H1 (cell line): ENCODE results near the gene SEZ6. TPM values are rescaled to one million over a fixed set of nuclear protein-coding genes. Genes with fewer than 3 reads are reported as not detected.

Experiments
- ASH2L ChIP-seq: fragments of 200-600, 300-600 bp; sonication (generic); IDR thresholded peaks from one replicate; pipeline ENCODE4 v1.7.1; 2017; ENCODE audit warnings: low read length
- CHD2 ChIP-seq: IDR thresholded peaks from 2 replicates; pipeline ENCODE4 v1.6.1; 2012; ENCODE audit warnings: low read length, improper control_type of control experiment
- CREB1 ChIP-seq: IDR thresholded peaks from 2 replicates; pipeline ENCODE4 v1.6.1; 2012; ENCODE audit warnings: inconsistent platforms
- CTBP2 ChIP-seq: IDR thresholded peaks from 2 replicates; pipeline ENCODE4 v1.7.0; 2011; ENCODE audit warnings: borderline replicate concordance, mild to moderate bottlenecking, moderate library complexity, mixed read lengths, low read length; ENCODE audit not compliant: insufficient read depth, insufficient read length
- EGR1 ChIP-seq: IDR thresholded peaks from 2 replicates; pipeline ENCODE4 v1.6.1; 2011; ENCODE audit warnings: low read depth, low read length, borderline replicate concordance
- FOSL1 ChIP-seq: IDR thresholded peaks from 2 replicates; pipeline ENCODE4 v1.6.1; 2011; ENCODE audit warnings: mild to moderate bottlenecking, low read depth, low read length, moderate library complexity; ENCODE audit not compliant: insufficient read depth
- POLR2AphosphoS5 ChIP-seq: IDR thresholded peaks from 2 replicates; pipeline ENCODE4 v1.6.1; 2011; ENCODE audit warnings: low read depth, low read length
- SIRT6 ChIP-seq: IDR thresholded peaks from one replicate; pipeline ENCODE4 v1.7.1; 2012; ENCODE audit warnings: low read length, inconsistent platforms
- YY1 ChIP-seq: IDR thresholded peaks from 2 replicates; pipeline ENCODE4 v1.6.1; 2011; ENCODE audit warnings: low read depth, mild to moderate bottlenecking, low read length
- polyA plus RNA-seq, 7 experiments: library from polyadenylated mRNA; depleted of rRNA in 3 of 7; stranded (reverse) in 5 of 7; unstranded in 2 of 7; fragments of >200 nt in 5 of 7; fragments of 200-250 nt in 2 of 7; gene quantifications; 1 replicate in 5 of 7; 2 replicates in 1 of 7; 4 replicates in 1 of 7; pipeline versions ENCODE4 v1.2.1 to v1.2.3, GENCODE V29; 2011 to 2013; ENCODE audit warnings: missing spikeins in 2 of 7, mixed read lengths in 2 of 7
- total RNA-seq: library from RNA; stranded (reverse); fragmentation: NEBNext Ultra II Directional; extraction: Animal tissue kit (Norgen Biotek cat#: 25700); gene quantifications from 2 replicates; pipeline ENCODE4 v1.2.1, GENCODE V29; 2021
- TF ChIP-seq, protein P1 (sequence below): fragments of 300-600 bp; sonication (generic); IDR thresholded peaks from 2 replicates; pipeline ENCODE4 v1.7.1; 2012; ENCODE audit warnings: low read length, moderate library complexity, mild to moderate bottlenecking, inconsistent platforms; ENCODE audit not compliant: insufficient replicate concordance
- TF ChIP-seq, protein P2 (sequence below): IDR thresholded peaks from 2 replicates; pipeline ENCODE4 v1.6.1; 2011; ENCODE audit warnings: low read length, improper control_type of control experiment

SEZ6 gene
- total and polyA plus RNA-seq, 2 of the 8 experiments (the other 6 are each of a cell fraction or from before 2014, with no cell fraction given), result 6.9 to 16.1 TPM

DNA sequence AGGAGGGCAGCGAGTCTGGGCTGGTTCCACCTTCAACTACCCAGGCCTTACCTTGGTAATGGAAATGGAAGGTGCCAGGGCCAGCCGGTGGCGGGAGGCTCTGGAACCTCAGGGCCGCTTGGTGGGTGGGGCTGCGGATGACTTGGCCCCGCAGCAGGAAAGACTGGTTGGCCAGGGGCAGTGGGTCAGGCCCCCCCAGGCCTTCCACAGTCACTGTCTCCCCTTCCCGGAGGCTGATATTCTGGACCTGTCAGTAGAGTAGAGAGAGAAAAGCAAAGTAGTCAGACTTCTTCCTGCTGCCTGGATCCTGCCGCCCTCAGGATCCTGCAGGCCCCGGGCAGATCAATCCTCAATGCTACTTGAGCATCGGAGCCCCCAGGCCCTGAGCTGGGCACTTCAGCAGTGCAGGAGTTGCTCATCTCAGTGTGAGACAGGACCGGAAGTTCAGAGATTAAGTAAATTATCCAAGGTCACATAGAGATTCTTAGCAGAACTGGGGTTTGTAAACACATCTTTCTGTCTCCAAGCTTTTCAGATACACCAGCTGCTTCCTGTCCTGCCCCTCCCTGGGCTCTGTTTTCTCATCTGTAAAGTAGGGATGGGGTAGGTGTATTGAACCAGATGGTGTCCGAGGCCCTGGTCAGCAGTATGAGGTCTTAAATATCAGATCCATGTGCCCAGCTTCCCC is 36.0 kb downstream of the SEZ6 start (continued):
- TF ChIP-seq, protein P1, sequence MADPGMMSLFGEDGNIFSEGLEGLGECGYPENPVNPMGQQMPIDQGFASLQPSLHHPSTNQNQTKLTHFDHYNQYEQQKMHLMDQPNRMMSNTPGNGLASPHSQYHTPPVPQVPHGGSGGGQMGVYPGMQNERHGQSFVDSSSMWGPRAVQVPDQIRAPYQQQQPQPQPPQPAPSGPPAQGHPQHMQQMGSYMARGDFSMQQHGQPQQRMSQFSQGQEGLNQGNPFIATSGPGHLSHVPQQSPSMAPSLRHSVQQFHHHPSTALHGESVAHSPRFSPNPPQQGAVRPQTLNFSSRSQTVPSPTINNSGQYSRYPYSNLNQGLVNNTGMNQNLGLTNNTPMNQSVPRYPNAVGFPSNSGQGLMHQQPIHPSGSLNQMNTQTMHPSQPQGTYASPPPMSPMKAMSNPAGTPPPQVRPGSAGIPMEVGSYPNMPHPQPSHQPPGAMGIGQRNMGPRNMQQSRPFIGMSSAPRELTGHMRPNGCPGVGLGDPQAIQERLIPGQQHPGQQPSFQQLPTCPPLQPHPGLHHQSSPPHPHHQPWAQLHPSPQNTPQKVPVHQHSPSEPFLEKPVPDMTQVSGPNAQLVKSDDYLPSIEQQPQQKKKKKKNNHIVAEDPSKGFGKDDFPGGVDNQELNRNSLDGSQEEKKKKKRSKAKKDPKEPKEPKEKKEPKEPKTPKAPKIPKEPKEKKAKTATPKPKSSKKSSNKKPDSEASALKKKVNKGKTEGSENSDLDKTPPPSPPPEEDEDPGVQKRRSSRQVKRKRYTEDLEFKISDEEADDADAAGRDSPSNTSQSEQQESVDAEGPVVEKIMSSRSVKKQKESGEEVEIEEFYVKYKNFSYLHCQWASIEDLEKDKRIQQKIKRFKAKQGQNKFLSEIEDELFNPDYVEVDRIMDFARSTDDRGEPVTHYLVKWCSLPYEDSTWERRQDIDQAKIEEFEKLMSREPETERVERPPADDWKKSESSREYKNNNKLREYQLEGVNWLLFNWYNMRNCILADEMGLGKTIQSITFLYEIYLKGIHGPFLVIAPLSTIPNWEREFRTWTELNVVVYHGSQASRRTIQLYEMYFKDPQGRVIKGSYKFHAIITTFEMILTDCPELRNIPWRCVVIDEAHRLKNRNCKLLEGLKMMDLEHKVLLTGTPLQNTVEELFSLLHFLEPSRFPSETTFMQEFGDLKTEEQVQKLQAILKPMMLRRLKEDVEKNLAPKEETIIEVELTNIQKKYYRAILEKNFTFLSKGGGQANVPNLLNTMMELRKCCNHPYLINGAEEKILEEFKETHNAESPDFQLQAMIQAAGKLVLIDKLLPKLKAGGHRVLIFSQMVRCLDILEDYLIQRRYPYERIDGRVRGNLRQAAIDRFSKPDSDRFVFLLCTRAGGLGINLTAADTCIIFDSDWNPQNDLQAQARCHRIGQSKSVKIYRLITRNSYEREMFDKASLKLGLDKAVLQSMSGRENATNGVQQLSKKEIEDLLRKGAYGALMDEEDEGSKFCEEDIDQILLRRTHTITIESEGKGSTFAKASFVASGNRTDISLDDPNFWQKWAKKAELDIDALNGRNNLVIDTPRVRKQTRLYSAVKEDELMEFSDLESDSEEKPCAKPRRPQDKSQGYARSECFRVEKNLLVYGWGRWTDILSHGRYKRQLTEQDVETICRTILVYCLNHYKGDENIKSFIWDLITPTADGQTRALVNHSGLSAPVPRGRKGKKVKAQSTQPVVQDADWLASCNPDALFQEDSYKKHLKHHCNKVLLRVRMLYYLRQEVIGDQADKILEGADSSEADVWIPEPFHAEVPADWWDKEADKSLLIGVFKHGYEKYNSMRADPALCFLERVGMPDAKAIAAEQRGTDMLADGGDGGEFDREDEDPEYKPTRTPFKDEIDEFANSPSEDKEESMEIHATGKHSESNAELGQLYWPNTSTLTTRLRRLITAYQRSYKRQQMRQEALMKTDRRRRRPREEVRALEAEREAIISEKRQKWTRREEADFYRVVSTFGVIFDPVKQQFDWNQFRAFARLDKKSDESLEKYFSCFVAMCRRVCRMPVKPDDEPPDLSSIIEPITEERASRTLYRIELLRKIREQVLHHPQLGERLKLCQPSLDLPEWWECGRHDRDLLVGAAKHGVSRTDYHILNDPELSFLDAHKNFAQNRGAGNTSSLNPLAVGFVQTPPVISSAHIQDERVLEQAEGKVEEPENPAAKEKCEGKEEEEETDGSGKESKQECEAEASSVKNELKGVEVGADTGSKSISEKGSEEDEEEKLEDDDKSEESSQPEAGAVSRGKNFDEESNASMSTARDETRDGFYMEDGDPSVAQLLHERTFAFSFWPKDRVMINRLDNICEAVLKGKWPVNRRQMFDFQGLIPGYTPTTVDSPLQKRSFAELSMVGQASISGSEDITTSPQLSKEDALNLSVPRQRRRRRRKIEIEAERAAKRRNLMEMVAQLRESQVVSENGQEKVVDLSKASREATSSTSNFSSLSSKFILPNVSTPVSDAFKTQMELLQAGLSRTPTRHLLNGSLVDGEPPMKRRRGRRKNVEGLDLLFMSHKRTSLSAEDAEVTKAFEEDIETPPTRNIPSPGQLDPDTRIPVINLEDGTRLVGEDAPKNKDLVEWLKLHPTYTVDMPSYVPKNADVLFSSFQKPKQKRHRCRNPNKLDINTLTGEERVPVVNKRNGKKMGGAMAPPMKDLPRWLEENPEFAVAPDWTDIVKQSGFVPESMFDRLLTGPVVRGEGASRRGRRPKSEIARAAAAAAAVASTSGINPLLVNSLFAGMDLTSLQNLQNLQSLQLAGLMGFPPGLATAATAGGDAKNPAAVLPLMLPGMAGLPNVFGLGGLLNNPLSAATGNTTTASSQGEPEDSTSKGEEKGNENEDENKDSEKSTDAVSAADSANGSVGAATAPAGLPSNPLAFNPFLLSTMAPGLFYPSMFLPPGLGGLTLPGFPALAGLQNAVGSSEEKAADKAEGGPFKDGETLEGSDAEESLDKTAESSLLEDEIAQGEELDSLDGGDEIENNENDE, result no peak
- no peak for TF ChIP-seq POLR2AphosphoS5
- TF ChIP-seq FOSL1, result no peak
- no peak for TF ChIP-seq EGR1
- TF ChIP-seq SIRT6, result no peak
- no peak for TF ChIP-seq CHD2
- TF ChIP-seq ASH2L, result no peak
- TF ChIP-seq CTBP2, result no peak
- no peak for TF ChIP-seq CREB1
- no peak for TF ChIP-seq YY1
- TF ChIP-seq, protein P2, sequence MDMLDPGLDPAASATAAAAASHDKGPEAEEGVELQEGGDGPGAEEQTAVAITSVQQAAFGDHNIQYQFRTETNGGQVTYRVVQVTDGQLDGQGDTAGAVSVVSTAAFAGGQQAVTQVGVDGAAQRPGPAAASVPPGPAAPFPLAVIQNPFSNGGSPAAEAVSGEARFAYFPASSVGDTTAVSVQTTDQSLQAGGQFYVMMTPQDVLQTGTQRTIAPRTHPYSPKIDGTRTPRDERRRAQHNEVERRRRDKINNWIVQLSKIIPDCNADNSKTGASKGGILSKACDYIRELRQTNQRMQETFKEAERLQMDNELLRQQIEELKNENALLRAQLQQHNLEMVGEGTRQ, result no peak
